ENCODE data around the gene PTPRM. TPM values are rescaled to one million over a fixed set of nuclear protein-coding genes. Genes with fewer than 3 reads are reported as not detected.

PTPRM gene
- total and polyA plus RNA-seq, 2 of the 8 experiments (the other 6 are each of a cell fraction or from before 2014, with no cell fraction given) = 4.1 to 7.0 TPM

DNA sequence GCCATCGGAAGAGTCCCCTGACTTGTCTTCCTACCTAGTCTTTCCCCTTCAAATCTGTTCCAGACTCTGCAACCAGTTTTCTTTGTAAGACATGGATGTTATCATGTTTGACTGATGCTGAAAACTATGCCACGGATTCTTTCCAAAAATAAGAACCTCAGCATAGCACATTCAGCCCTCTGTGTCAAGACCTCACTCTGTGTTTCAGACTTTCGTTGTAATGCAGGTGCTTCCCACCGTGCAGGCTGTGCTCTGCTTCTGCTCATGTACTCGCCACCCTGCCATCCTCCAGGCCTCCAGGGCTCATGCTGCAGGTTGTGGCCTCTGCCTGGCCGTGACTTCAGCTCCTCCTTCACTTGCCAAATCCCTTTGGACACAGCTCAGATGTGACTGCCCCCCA is 695.1 kb downstream of the PTPRM start (continued):
- TF ChIP-seq, protein P1, sequence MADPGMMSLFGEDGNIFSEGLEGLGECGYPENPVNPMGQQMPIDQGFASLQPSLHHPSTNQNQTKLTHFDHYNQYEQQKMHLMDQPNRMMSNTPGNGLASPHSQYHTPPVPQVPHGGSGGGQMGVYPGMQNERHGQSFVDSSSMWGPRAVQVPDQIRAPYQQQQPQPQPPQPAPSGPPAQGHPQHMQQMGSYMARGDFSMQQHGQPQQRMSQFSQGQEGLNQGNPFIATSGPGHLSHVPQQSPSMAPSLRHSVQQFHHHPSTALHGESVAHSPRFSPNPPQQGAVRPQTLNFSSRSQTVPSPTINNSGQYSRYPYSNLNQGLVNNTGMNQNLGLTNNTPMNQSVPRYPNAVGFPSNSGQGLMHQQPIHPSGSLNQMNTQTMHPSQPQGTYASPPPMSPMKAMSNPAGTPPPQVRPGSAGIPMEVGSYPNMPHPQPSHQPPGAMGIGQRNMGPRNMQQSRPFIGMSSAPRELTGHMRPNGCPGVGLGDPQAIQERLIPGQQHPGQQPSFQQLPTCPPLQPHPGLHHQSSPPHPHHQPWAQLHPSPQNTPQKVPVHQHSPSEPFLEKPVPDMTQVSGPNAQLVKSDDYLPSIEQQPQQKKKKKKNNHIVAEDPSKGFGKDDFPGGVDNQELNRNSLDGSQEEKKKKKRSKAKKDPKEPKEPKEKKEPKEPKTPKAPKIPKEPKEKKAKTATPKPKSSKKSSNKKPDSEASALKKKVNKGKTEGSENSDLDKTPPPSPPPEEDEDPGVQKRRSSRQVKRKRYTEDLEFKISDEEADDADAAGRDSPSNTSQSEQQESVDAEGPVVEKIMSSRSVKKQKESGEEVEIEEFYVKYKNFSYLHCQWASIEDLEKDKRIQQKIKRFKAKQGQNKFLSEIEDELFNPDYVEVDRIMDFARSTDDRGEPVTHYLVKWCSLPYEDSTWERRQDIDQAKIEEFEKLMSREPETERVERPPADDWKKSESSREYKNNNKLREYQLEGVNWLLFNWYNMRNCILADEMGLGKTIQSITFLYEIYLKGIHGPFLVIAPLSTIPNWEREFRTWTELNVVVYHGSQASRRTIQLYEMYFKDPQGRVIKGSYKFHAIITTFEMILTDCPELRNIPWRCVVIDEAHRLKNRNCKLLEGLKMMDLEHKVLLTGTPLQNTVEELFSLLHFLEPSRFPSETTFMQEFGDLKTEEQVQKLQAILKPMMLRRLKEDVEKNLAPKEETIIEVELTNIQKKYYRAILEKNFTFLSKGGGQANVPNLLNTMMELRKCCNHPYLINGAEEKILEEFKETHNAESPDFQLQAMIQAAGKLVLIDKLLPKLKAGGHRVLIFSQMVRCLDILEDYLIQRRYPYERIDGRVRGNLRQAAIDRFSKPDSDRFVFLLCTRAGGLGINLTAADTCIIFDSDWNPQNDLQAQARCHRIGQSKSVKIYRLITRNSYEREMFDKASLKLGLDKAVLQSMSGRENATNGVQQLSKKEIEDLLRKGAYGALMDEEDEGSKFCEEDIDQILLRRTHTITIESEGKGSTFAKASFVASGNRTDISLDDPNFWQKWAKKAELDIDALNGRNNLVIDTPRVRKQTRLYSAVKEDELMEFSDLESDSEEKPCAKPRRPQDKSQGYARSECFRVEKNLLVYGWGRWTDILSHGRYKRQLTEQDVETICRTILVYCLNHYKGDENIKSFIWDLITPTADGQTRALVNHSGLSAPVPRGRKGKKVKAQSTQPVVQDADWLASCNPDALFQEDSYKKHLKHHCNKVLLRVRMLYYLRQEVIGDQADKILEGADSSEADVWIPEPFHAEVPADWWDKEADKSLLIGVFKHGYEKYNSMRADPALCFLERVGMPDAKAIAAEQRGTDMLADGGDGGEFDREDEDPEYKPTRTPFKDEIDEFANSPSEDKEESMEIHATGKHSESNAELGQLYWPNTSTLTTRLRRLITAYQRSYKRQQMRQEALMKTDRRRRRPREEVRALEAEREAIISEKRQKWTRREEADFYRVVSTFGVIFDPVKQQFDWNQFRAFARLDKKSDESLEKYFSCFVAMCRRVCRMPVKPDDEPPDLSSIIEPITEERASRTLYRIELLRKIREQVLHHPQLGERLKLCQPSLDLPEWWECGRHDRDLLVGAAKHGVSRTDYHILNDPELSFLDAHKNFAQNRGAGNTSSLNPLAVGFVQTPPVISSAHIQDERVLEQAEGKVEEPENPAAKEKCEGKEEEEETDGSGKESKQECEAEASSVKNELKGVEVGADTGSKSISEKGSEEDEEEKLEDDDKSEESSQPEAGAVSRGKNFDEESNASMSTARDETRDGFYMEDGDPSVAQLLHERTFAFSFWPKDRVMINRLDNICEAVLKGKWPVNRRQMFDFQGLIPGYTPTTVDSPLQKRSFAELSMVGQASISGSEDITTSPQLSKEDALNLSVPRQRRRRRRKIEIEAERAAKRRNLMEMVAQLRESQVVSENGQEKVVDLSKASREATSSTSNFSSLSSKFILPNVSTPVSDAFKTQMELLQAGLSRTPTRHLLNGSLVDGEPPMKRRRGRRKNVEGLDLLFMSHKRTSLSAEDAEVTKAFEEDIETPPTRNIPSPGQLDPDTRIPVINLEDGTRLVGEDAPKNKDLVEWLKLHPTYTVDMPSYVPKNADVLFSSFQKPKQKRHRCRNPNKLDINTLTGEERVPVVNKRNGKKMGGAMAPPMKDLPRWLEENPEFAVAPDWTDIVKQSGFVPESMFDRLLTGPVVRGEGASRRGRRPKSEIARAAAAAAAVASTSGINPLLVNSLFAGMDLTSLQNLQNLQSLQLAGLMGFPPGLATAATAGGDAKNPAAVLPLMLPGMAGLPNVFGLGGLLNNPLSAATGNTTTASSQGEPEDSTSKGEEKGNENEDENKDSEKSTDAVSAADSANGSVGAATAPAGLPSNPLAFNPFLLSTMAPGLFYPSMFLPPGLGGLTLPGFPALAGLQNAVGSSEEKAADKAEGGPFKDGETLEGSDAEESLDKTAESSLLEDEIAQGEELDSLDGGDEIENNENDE (IDR thresholded peaks at IDR 0.05; ENCODE audit: insufficient replicate concordance, low read length) = no peak
- TF ChIP-seq JUND (IDR thresholded peaks at IDR 0.05; ENCODE audit: low read length) (no peak), SIRT6 (IDR thresholded peaks at IDR 0.05; ENCODE audit: low read length) (no peak), ASH2L (IDR thresholded peaks at IDR 0.05; ENCODE audit: low read length) (no peak), NANOG (IDR thresholded peaks at IDR 0.05; ENCODE audit: insufficient read depth, low read depth, low read length, poor library complexity, severe bottlenecking) (no peak), SP1 (IDR thresholded peaks at IDR 0.05; ENCODE audit: low read depth, low read length) (no peak), POU5F1 (IDR thresholded peaks at IDR 0.05; ENCODE audit: low read depth, low read length) (no peak), TCF12 (IDR thresholded peaks at IDR 0.05; ENCODE audit: low read depth, low read length) (no peak)
